IMR-90 (cell line): ENCODE measurements around the gene FIBCD1. TPM values are rescaled to one million over a fixed set of nuclear protein-coding genes. Genes with fewer than 3 reads are reported as not detected.

Source experiments
- ATAC-seq: fragments of 200-7000 bp; cut with Tn5 transposase; 2 replicates; pipeline ENCODE4 v1.9.1; 2020; ENCODE audit warnings: low read depth, mild to moderate bottlenecking, moderate library complexity
- BruUV-seq: library from RNA; stranded (reverse); fragments of 400-500 nt; replicated peaks from 2 replicates; lab custom pipeline; 2021; lab: Mats Ljungman, UMichigan
- CTCF ChIA-PET: fragments of 300-600 bp; formaldehyde crosslinking; extraction: SDS; loops from one replicate; lab custom pipeline; 2021; ENCODE audit warnings: antibody characterized with exemption; lab: Yijun Ruan, JAX
- POLR2A ChIA-PET: fragments of 300-600 bp; sonication (Branson Sonifier 250); formaldehyde crosslinking; loops from one replicate; lab custom pipeline; 2022; ENCODE audit warnings: antibody characterized with exemption; ENCODE audit not compliant: unreplicated experiment; lab: Charles Lee
- DNase-seq: peaks from one replicate; pipeline ENCODE4 v3.0.0; 2013
- H2AFZ ChIP-seq: replicated peaks from 2 replicates; pipeline ENCODE3; 2013; ENCODE audit warnings: low read length, mild to moderate bottlenecking; ENCODE audit not compliant: poor library complexity
- H2AK5ac ChIP-seq: 2 replicates; pipeline ENCODE4 v1.6.1; 2013; ENCODE audit warnings: low read depth, low read length, inconsistent platforms
- H2AK9ac ChIP-seq: replicated peaks from 2 replicates; pipeline ENCODE3; 2013; ENCODE audit warnings: mild to moderate bottlenecking, low read depth, low read length, moderate library complexity; ENCODE audit not compliant: poor library complexity
- H2BK120ac ChIP-seq: 2 replicates; pipeline ENCODE4 v1.6.1; 2013; ENCODE audit warnings: low read depth, low read length, inconsistent platforms
- H2BK15ac ChIP-seq: 3 replicates; pipeline ENCODE4 v1.6.1; 2013; ENCODE audit warnings: low read depth, low read length, inconsistent platforms
- H2BK20ac ChIP-seq: 2 replicates; pipeline ENCODE4 v1.6.1; 2013; ENCODE audit warnings: low read depth, mild to moderate bottlenecking, inconsistent platforms, low read length, moderate library complexity
- H2BK5ac ChIP-seq: 2 replicates; pipeline ENCODE4 v1.6.1; 2013; ENCODE audit warnings: mild to moderate bottlenecking, low read depth, low read length, inconsistent platforms; ENCODE audit not compliant: poor library complexity, severe bottlenecking
- H3K14ac ChIP-seq: replicated peaks from 2 replicates; pipeline ENCODE4 v1.6.1; 2013; ENCODE audit warnings: low read depth, low read length, inconsistent platforms
- H3K18ac ChIP-seq: 2 replicates; pipeline ENCODE4 v1.6.1; 2013; ENCODE audit warnings: low read depth, low read length, control low read depth
- H3K23ac ChIP-seq: 2 replicates; pipeline ENCODE4 v1.6.1; 2013; ENCODE audit warnings: low read depth, low read length, inconsistent platforms
- H3K27ac ChIP-seq: 2 replicates; pipeline ENCODE4 v1.5.1; 2013; ENCODE audit warnings: mild to moderate bottlenecking, control low read depth, low read length; ENCODE audit not compliant: insufficient read depth
- H3K27me3 ChIP-seq: 2 replicates; pipeline ENCODE4 v1.6.1; 2013; ENCODE audit warnings: low read length; ENCODE audit not compliant: control insufficient read depth, insufficient read depth
- H3K36me3 ChIP-seq: 2 replicates; pipeline ENCODE4 v1.6.1; 2013; ENCODE audit warnings: low read length, mixed read lengths; ENCODE audit not compliant: control insufficient read depth, insufficient read depth
- H3K4ac ChIP-seq: 2 replicates; pipeline ENCODE4 v1.6.1; 2013; ENCODE audit warnings: low read depth, low read length, inconsistent platforms
- H3K4me1 ChIP-seq: 2 replicates; pipeline ENCODE4 v1.6.1; 2013; ENCODE audit warnings: low read length, mixed read lengths; ENCODE audit not compliant: control insufficient read depth, insufficient read depth
- H3K4me2 ChIP-seq: 2 replicates; pipeline ENCODE4 v1.6.1; 2013; ENCODE audit warnings: low read depth, mild to moderate bottlenecking, control low read depth, low read length, moderate library complexity
- H3K4me3 ChIP-seq: 2 replicates; pipeline ENCODE4 v1.5.1; 2013; ENCODE audit warnings: low read depth, mild to moderate bottlenecking, control low read depth, low read length, moderate library complexity; ENCODE audit not compliant: insufficient read depth
- H3K56ac ChIP-seq: 2 replicates; pipeline ENCODE4 v1.6.1; 2013; ENCODE audit warnings: low read length, inconsistent platforms; ENCODE audit not compliant: insufficient read depth; ENCODE audit errors: extremely low read depth
- H3K79me1 ChIP-seq, 2 experiments: 2 replicates each; pipeline ENCODE4 v1.6.1; 2013; ENCODE audit warnings: low read length in 2 of 2, inconsistent platforms in 1 of 2, low read depth in 1 of 2
- H3K9ac ChIP-seq: 2 replicates; pipeline ENCODE4 v1.6.1; 2013; ENCODE audit warnings: low read depth, low read length, control low read depth
- H3K9me1 ChIP-seq: 2 replicates; pipeline ENCODE4 v1.6.1; 2013; ENCODE audit warnings: low read length, inconsistent platforms; ENCODE audit not compliant: insufficient read depth
- H3K9me3 ChIP-seq: 2 replicates; pipeline ENCODE4 v1.6.1; 2013; ENCODE audit warnings: low read length; ENCODE audit not compliant: control insufficient read depth, insufficient read depth
- H4K20me1 ChIP-seq: 2 replicates; pipeline ENCODE4 v1.6.1; 2013; ENCODE audit warnings: low read length, inconsistent platforms; ENCODE audit not compliant: insufficient read depth
- H4K5ac ChIP-seq: 2 replicates; pipeline ENCODE4 v1.6.1; 2013; ENCODE audit warnings: mild to moderate bottlenecking, low read depth, low read length, control low read depth
- H4K8ac ChIP-seq, 2 experiments: 2 replicates each; pipeline ENCODE4 v1.6.1; 2013; ENCODE audit warnings: low read depth in 2 of 2, low read length in 2 of 2, control low read depth in 1 of 2, inconsistent platforms in 1 of 2
- H4K91ac ChIP-seq: 2 replicates; pipeline ENCODE4 v1.6.1; 2013; ENCODE audit warnings: low read depth, low read length, inconsistent platforms; ENCODE audit not compliant: insufficient read depth
- USF2 ChIP-seq: fragments of 150-350 bp; IDR thresholded peaks from 2 replicates; pipeline ENCODE4 v1.6.1; 2017; ENCODE audit warnings: mild to moderate bottlenecking, antibody characterized with exemption, low read length, low read depth
- WGBS, 2 experiments: methylation state at CpG; one replicate each; pipeline versions ENCODE4 v1.1.5 to v1.1.7; 2013; ENCODE audit warnings: missing lambda C conversion rate in 2 of 2; ENCODE audit not compliant: insufficient read length in 1 of 2; ENCODE audit errors: extremely low coverage in 2 of 2; 5-methylcytosine and 5-hydroxymethylcytosine counted together
- dilution Hi-C: fragments of 300-500 bp; cut with HindIII; formaldehyde crosslinking; loops from one replicate; pipeline ENCODE4 v1.14.3; 2018; ENCODE audit warnings: low sequenced_read_pairs; ENCODE audit not compliant: unreplicated experiment
- in situ Hi-C: fragments of 300-500 bp; cut with MboI; formaldehyde crosslinking; loops from 3 replicates; pipeline ENCODE4 v1.14.3; 2019; ENCODE audit warnings: low sequenced_read_pairs, inconsistent platforms, mixed read lengths
- intact Hi-C: fragments of 100-400 bp; cut with micrococcal nuclease; formaldehyde crosslinking; loops from 2 replicates; pipeline ENCODE4 v1.10.0; 2022
- polyA plus RNA-seq, 3 experiments: library from polyadenylated mRNA; depleted of rRNA; stranded (reverse); fragments of >200 nt; gene quantifications; 2 replicates each; pipeline ENCODE4 v1.2.3, GENCODE V29; 2012; ENCODE audit warnings: low replicate concordance in 1 of 3
- total RNA-seq: library from RNA; depleted of rRNA; stranded (reverse); fragments of >200 nt; gene quantifications from 2 replicates; pipeline ENCODE4 v1.2.3, GENCODE V29; 2012

Gene FIBCD1
- total and polyA plus RNA-seq, 2 of the 4 experiments (the other 2 are of a cell fraction) = 1.1 to 10.1 TPM

DNA sequence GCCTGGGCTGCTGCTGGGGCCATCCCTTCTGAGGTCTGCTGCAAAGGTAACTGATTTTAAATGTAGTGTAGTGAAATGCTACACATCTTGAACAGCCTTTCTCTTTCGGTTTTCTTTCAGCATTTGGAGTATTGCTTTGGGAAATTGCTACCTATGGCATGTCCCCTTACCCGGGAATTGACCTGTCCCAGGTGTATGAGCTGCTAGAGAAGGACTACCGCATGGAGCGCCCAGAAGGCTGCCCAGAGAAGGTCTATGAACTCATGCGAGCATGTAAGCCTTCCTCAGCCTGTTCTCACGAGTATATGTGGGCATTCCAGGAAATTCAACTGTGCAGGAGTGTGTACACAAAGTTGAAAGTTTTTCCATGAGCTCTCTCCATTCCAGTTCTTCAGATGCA is 60.8 kb downstream of the FIBCD1 start:
- H3K36me3 ChIP-seq = peaks cover 78% of the 10 kb centered on the region
- H3K14ac ChIP-seq = no peak overlapping the region
- 100% methylated on average over 3 of the region's 6 CpGs; no CpG with 5 or more reads in 1 of the 2 experiments for WGBS, 2 experiments
- ChIA-PET CTCF (no interaction called here), POLR2A (no interaction called here)
- no peak for TF ChIP-seq USF2
- no peaks in the 10 kb centered on the region for H3K27me3 ChIP-seq
- ATAC-seq = no peak
- H3K9ac ChIP-seq = no peak overlapping the region
- no TSS peak for BruUV-seq
- H4K20me1 ChIP-seq = peaks cover 3% of the 10 kb centered on the region
- no peak overlapping the region for H2BK15ac ChIP-seq
- no peak overlapping the region for H3K4me2 ChIP-seq
- DNase-seq = no peak
- no peak overlapping the region for H3K4me3 ChIP-seq
- no peaks in the 10 kb centered on the region for H3K9me3 ChIP-seq
- H3K27ac ChIP-seq = no peak overlapping the region
- no peak overlapping the region for H3K23ac ChIP-seq
- no peak overlapping the region for H3K56ac ChIP-seq
- no peak overlapping the region for H4K5ac ChIP-seq
- no peak overlapping the region for H3K18ac ChIP-seq
- no peak overlapping the region for H2BK5ac ChIP-seq
- no peak overlapping the region for H4K8ac ChIP-seq
- in situ Hi-C loops (no loop called here), intact Hi-C loops (no loop called here), dilution Hi-C loops (no loop called here)
- H3K9me1 ChIP-seq = no peaks in the 10 kb centered on the region
- H2AFZ ChIP-seq = peak overlapping the region; percentile 33
- peaks cover 42 to 55% of the 10 kb centered on the region in 2 experiments for H3K79me1 ChIP-seq
- no peak overlapping the region for H2BK20ac ChIP-seq
- H3K4me1 ChIP-seq = no peaks in the 10 kb centered on the region
- H4K91ac ChIP-seq = no peak overlapping the region
- H2BK120ac ChIP-seq = no peak overlapping the region
- H2AK9ac ChIP-seq = no peak overlapping the region
- H2AK5ac ChIP-seq = no peak overlapping the region
- H3K4ac ChIP-seq = no peak overlapping the region
